HG03139 (cell line): ENCODE results near the gene OSBPL7.

ENCODE experiments used
- ATAC-seq: cut with Tn5 transposase; IDR thresholded peaks from one replicate; pipeline ENCODE4 v1.9.1; 2021; ENCODE audit not compliant: unreplicated experiment

Gene OSBPL7

DNA sequence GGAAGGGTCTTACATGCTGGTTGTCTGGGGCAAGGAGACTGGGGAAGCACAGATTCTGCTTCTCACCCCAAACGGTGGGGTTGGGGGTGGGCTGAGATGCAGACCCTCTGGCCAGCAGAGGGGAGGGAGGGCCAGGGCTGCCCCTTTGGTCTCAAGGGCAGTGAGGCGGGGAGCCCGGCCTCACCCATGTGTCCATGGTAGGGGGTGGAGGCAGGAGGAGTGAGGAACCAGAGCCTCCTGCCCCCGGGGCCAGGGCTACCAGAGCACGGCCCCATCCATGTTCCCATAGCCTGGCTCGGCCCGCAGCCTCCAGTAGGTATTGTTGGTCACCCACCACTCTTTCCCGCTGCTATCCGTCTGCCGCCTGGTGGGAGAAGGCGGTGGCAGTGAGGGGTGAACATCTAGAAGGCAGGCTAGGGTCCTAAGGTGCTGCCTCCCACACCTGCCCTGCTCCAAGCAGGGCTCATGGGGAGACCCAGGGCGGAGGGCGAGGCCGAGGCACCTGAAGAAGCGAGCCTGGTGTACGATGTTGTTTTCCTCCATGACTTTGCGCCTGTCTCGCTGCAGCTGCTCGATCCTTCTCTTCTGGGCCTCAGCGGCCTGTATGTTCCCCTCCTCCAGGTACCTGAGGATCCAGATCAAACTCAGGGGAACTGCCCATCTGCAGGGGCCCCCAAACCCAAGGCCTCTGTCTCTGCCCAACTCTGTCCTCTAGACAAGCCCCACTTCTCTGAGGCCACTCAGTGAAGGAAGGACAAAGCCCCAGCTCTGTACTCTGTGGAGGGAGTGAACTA, 13.4 kb downstream of the OSBPL7 start:
- ATAC-seq, result no peak

- ATAC-seq, result no peak
These were observed 14.2 kb downstream of the OSBPL7 start for GRCh38 chr17:47807421-47807820.

DNA sequence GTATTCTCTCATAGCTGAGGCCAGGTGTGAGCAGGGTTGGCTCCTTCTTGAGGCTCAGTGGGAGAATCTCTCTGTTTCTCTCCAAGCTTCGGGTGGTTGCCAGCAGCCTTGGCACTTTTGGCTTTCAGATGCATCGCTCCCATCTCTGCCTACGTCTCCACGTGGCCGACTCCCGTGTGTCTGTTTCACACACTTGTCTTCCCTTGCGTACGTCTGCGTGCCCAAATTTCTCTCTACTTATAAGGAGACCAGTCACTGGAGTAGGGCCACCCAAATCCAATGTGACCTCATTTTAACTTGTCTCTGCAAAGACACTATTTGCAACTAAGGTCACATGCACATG, 14.7 kb downstream of the OSBPL7 start:
- no peak for ATAC-seq

- no peak for ATAC-seq
These were observed 15.3 kb downstream of the OSBPL7 start for GRCh38 chr17:47806026-47806912.

DNA sequence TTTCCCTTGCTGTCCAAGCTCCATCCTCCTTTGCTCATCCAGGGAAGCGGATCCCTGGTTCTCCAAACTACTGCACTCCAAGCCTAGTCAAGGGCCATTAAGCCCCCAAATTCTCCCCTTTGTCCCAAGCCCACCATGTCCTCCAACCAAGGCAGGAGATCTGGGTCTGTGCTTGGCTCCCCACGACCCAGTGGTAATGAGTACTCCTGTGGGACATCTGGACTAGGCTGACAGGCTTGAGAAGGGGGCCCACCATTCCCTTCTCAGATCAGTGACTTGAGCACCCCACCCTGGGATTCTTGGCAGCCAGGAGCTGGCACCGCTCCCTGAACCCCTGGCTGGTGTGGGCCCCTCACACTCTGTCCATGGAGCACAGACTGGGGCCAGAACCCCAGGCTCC, 17.1 kb downstream of the OSBPL7 start:
- ATAC-seq, result no peak

GRCh38 chr17:47803751-47804150, 17.8 kb downstream of the OSBPL7 start:
- ATAC-seq, result no peak

DNA sequence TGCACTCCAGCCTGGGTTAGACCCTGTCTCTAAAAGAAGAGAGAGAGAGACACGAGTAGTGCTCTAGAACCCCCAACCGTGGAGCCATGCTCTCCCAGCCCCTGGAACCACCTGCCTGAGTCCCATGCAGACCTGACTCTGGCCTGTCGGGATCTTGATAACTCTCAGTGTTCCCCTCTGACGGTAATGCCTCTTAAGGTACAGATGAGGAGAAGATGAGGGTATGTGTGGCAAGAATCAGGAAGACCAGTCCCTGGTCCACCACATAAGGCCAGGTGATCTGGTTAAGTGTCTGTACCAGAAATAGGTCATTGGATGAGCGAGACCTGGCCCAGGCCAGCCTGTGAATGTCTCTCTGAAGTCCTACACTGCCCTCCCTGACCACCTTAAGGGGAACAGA, 18.4 kb downstream of the OSBPL7 start:
- ATAC-seq, result no peak

GRCh38 chr17:47802341-47803022, 19.1 kb downstream of the OSBPL7 start:
- ATAC-seq, result no peak

DNA sequence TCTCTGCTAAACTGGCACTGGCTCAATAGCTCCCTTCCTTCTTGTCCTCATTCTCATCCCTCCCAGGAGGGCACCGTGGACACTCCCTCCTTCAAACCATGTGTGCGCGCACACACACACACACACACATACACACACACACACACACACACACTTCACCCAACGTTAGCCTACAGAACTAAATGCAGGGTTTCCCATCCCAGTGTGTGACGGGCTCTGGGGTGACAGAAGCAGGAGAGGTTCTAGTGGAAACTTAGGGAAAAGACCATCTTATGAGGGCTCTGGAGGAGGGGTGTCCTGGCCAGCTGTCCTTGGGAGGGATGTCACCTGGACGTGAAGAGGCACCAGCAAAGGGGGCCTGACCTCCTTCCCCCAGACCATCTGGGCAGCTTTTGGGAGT, 19.7 kb downstream of the OSBPL7 start:
- ATAC-seq, result no peak

DNA sequence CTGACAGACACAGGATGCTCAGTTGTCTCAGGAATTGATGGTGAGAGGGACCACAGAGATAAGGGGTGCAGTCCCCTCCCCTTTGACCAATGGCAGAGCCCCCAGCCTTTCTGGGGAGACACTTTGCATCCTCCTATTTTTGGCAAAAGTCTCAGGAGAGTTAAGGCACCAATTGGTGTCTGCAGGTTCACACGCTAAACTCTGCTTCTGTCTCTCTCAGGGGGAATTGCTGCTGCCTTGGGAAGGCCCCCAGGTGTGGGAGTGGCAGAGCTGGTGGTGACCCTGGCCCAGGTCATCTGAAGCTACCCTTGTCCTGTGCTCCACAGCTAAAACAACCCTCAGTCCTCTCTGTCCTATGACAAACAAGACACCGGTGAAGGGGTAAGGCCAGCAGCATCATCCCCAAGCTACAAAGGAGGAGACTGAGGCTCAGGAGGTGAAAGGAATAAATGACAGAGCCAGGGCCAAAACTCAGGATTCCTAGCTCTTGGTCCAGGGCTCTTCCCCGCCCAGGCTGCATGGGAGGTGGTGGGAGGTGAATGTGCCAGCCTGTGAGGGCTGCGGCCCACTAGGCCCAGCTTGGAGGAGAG, 20.3 kb downstream of the OSBPL7 start:
- no peak for ATAC-seq

GRCh38 chr17:47800686-47801085, 20.9 kb downstream of the OSBPL7 start:
- no peak for ATAC-seq

GRCh38 chr17:47797797-47798196, 23.8 kb downstream of the OSBPL7 start:
- no peak for ATAC-seq

DNA sequence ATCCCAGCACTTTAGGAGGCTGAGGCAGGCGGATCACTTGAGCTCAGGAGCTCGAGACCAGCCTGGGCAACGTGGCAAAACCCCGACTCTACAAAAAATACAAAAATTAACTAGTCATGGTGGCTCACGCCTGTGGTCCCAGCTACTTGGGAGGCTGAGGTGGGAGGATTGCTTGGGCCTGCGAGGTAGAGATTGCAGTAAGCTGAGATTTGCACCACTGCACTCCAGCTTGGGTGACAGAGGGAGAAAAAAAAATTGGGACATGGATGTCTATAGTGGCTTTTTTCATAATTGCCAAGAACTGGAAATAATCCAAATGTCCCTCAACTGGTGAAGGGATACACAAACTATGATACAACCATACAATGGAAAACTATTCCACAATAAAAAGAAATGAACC, 28.6 kb downstream of the OSBPL7 start:
- no peak for ATAC-seq

DNA sequence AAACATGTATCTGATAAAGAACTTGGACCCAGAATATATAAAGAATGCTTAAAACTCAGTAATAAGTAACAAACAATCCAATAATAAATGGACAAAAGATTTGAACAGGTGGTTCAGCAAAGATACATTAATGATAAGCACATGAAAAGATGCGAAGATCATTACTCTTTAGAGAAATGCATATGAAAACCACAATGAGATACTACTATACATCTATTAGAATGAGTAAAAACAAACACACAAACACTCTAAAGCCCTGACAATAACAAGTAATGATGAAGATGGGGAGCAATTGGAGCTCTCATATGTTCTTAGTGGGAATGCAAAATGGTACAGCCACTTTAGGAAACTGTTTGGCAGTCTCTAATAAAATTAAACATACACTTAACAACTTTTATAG, 29.1 kb downstream of the OSBPL7 start:
- ATAC-seq, result no peak

DNA sequence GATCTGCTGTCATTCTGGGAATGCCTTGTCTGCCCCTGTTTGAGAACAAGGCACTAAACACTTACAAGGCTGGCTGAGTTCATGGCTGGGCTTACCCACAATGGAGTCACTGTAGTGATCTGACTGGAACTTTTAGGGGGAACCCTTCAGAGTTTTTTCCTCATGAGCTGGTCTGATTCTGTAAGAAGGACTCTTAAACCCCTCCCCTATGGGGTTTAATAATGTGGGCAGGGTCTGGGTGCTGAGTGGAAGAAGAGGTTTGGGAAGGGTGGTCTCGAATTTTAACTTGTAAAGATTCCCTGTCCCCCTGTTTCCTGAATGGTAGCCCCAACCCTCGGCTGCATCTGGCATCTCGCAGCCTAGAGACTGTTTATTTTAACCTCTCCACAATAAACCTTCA, 30.6 kb downstream of the OSBPL7 start:
- ATAC-seq, result no peak

DNA sequence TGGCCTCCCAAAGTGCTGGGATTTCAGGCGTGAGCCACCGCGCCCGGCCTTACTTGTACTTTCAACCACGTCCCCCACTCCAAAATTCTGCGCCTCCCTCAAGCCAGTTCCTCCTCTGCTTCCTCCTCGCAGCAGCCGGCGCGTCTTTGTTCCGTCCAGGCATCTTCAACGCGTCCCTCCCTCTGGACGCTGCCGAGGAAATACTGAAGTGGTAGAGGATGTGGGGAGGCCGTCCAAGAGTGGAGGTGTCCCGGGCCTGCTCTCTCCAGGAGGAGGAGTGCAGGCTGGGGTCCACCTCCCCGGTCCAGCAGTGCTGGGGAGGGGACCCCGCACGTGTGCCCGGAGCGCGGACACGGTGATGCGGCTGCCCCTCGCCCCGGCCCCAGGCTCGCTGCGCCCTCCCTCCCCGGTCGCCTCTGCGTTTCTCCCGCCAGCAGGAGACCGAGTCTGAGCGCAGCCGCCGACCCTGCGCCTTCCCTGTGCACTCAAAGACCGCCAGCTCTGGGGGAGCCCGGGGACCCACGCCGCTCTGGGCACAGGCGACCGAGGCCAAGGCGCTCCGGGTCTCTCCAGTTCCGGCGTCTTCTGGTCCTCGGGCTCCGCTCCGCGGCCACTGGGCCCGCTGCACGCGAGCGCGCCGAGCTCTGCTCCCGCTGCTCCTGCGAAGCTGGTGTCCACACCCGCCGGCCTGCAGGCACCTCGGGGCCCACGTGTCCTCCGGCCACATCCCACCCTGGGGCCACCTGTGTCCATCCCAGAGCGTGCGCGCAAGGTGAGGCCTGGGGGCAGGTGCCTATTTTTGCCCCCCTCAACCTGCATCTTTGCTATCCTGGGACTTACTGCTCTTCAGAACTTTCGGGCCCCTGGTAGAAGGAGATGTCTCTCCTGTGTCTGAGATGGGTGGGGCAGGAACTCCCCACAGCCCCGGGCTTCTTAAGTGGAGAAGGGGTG, 31.7 kb downstream of the OSBPL7 start:
- ATAC-seq, result no peak

- no peak for ATAC-seq
These were observed 36.0 kb downstream of the OSBPL7 start for GRCh38 chr17:47785538-47786123.

DNA sequence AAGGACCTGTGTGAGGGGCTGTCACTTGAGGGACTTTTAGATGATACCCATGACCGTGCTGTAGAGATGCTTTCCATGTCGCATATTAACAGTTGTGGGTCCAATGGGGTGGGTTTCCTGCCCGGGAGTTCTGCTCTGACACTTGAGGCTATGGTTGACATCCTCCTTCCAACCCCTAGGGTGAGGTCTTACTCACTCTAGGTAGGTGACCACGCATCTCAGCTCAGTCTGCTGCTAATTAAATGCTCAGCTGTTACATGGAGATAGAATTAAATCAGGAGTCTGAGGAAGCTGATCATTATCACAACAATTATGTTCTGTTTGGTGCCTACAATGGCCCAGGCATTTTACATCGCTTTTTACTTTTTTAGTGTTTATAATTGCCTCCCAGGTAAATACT, 40.2 kb downstream of the OSBPL7 start:
- ATAC-seq, result no peak

GRCh38 chr17:47778184-47778635, 43.4 kb downstream of the OSBPL7 start:
- ATAC-seq, result no peak
